CD14-positive monocyte (primary cell): ENCODE measurements around the gene LUZP2. TPM values are rescaled to one million over a fixed set of nuclear protein-coding genes. Genes with fewer than 3 reads are reported as not detected.

Source experiments
- DNase-seq, 3 donors: peaks; one replicate each; pipeline ENCODE4 v3.0.0-alpha.2; 2011 to 2022
- H2AFZ ChIP-seq: 2 replicates; pipeline ENCODE4 v1.6.0; 2012; ENCODE audit warnings: mild to moderate bottlenecking, low read depth, low read length, inconsistent platforms; ENCODE audit not compliant: insufficient read depth, poor library complexity, severe bottlenecking
- H3K27ac ChIP-seq, 2 donors: 1 replicate in 1 of 2; 2 replicates in 1 of 2; pipeline ENCODE4 v1.5.1; 2012 to 2013; ENCODE audit warnings: low read length in 2 of 2, control low read depth in 1 of 2, inconsistent platforms in 1 of 2, low read depth in 1 of 2, mild to moderate bottlenecking in 1 of 2
- H3K27me3 ChIP-seq, 2 donors: one replicate each; pipeline versions ENCODE4 v1.6.0 to v1.6.1; 2011 to 2013; ENCODE audit warnings: low read length in 2 of 2; ENCODE audit not compliant: control insufficient read depth in 2 of 2, insufficient read depth in 2 of 2
- H3K36me3 ChIP-seq, 2 donors: replicated peaks in 1 of 2; 1 replicate in 1 of 2; 2 replicates in 1 of 2; pipeline versions ENCODE4 v1.5.1 to v1.6.1; 2012 to 2013; ENCODE audit warnings: low read length in 2 of 2, control low read depth in 1 of 2, inconsistent platforms in 1 of 2, mild to moderate bottlenecking in 1 of 2; ENCODE audit not compliant: insufficient read depth in 2 of 2, control insufficient read depth in 1 of 2
- H3K4me1 ChIP-seq, 2 donors: 1 replicate in 1 of 2; 2 replicates in 1 of 2; pipeline versions ENCODE4 v1.5.1 to v1.6.1; 2012 to 2013; ENCODE audit warnings: low read length in 2 of 2, control low read depth in 1 of 2, inconsistent platforms in 1 of 2, mild to moderate bottlenecking in 1 of 2, moderate library complexity in 1 of 2; ENCODE audit not compliant: insufficient read depth in 2 of 2, control insufficient read depth in 1 of 2
- H3K4me2 ChIP-seq: replicated peaks from 2 replicates; pipeline ENCODE3; 2012; ENCODE audit warnings: low read length, moderate library complexity, mild to moderate bottlenecking; ENCODE audit not compliant: poor library complexity, severe bottlenecking; ENCODE audit errors: extremely low read depth
- H3K4me3 ChIP-seq, 3 experiments: fragments of 200-600 bp in 1 of 3; sonication (generic) in 1 of 3; replicated peaks in 1 of 3; 1 replicate in 2 of 3; 2 replicates in 1 of 3; pipeline ENCODE4 v1.5.1; 2011 to 2013; ENCODE audit warnings: low read length in 3 of 3, mild to moderate bottlenecking in 3 of 3, control low read depth in 2 of 3, low read depth in 2 of 3, inconsistent platforms in 1 of 3, moderate library complexity in 1 of 3
- H3K79me2 ChIP-seq: 2 replicates; pipeline ENCODE4 v1.6.0; 2012; ENCODE audit warnings: mild to moderate bottlenecking, control low read depth, inconsistent platforms, low read length, moderate library complexity; ENCODE audit not compliant: insufficient read depth
- H3K9ac ChIP-seq: 2 replicates; pipeline ENCODE4 v1.6.0; 2017; ENCODE audit warnings: low read length, mild to moderate bottlenecking; ENCODE audit not compliant: insufficient read depth, poor library complexity, severe bottlenecking
- H3K9me3 ChIP-seq, 2 donors: replicated peaks in 1 of 2; 1 replicate in 1 of 2; 2 replicates in 1 of 2; pipeline versions ENCODE4 v1.5.1 to v1.6.1; 2012 to 2013; ENCODE audit warnings: low read length in 2 of 2, control low read depth in 1 of 2; ENCODE audit not compliant: control insufficient read depth in 1 of 2, insufficient read depth in 1 of 2
- H4K20me1 ChIP-seq: 2 replicates; pipeline ENCODE4 v1.6.0; 2012; ENCODE audit warnings: mild to moderate bottlenecking, low read length, control low read depth, moderate library complexity; ENCODE audit not compliant: insufficient read depth
- H3K27ac Mint-ChIP-seq, 7 donors: one replicate each; pipeline ENCODE4 v1.8.0; 2020; ENCODE audit warnings: mild to moderate bottlenecking in 7 of 7, mixed read lengths in 7 of 7, moderate library complexity in 6 of 7, inconsistent platforms in 2 of 7
- H3K27me3 Mint-ChIP-seq, 3 donors: one replicate each; pipeline ENCODE4 v1.8.0; 2021 to 2022; ENCODE audit warnings: low read depth in 3 of 3, mild to moderate bottlenecking in 3 of 3, mixed read lengths in 3 of 3, moderate library complexity in 3 of 3, inconsistent platforms in 1 of 3
- H3K36me3 Mint-ChIP-seq, 2 donors: one replicate each; pipeline ENCODE4 v1.8.0; 2020; ENCODE audit warnings: mixed read lengths in 2 of 2, inconsistent platforms in 1 of 2, mild to moderate bottlenecking in 1 of 2
- H3K4me1 Mint-ChIP-seq: one replicate; pipeline ENCODE4 v1.8.0; 2020; ENCODE audit warnings: mild to moderate bottlenecking, mixed read lengths
- H3K4me3 Mint-ChIP-seq, 2 donors: one replicate each; pipeline ENCODE4 v1.8.0; 2020; ENCODE audit warnings: mild to moderate bottlenecking in 2 of 2, mixed read lengths in 2 of 2, moderate library complexity in 1 of 2
- H3K9me3 Mint-ChIP-seq, 7 donors: one replicate each; pipeline ENCODE4 v1.8.0; 2020 to 2022; ENCODE audit warnings: mixed read lengths in 7 of 7, mild to moderate bottlenecking in 6 of 7, moderate library complexity in 6 of 7, inconsistent platforms in 2 of 7
- WGBS: methylation state at CpG from one replicate; pipeline ENCODE4 v1.1.5; 2013; ENCODE audit warnings: missing lambda C conversion rate; ENCODE audit not compliant: insufficient coverage; 5-methylcytosine and 5-hydroxymethylcytosine counted together
- intact Hi-C, 2 donors: fragments of 100-400 bp; cut with micrococcal nuclease; formaldehyde crosslinking; loops; one replicate each; pipeline versions ENCODE4 v1.15.0 to v1.15.1; 2023
- polyA plus RNA-seq, 3 donors: library from polyadenylated mRNA; depleted of rRNA in 1 of 3; unstranded in 2 of 3; stranded (reverse) in 1 of 3; fragments of 300-500 nt in 2 of 3; fragments of >200 nt in 1 of 3; fragmentation: Illumina TruSeq in 2 of 3; gene quantifications; 1 replicate in 2 of 3; 2 replicates in 1 of 3; pipeline ENCODE4 v1.2.3, GENCODE V29; 2012 to 2021
- TF ChIP-seq, protein P1 (sequence below): fragments of 200-600 bp; IDR thresholded peaks from one replicate; pipeline ENCODE4 v1.8.0; 2022; ENCODE audit warnings: antibody characterized with exemption, mild to moderate bottlenecking

Gene LUZP2
- polyA plus RNA-seq, 3 donors = not detected

DNA sequence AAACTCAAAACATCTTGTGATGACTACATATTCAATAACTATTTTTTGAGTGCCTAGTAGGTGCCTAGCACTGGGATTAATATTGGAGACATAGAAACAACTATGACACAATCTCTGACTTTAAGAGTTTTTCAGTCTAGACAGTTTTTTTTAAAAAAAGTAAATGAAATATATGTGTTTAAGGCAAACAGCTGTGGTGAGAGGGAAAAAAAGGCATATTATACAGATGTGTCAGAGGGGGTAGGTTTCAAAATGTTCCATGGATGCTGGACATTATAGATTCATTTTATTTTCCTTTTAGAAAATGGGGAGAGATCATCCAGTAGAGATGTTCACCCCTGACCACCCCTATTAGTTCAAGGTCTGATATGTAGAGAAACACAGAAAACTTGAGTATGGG, 90.8 kb downstream of the LUZP2 start:
- no peak overlapping the region for H3K27ac Mint-ChIP-seq
- no peak for DNase-seq
- intact Hi-C loops = no loop called here
- Histone ChIP-seq H3K4me3 (no peak overlapping the region), H3K27ac (no peak overlapping the region), H2AFZ (no peak overlapping the region), H3K79me2 (no peaks in the 10 kb centered on the region), H4K20me1 (no peaks in the 10 kb centered on the region), H3K4me1 (no peaks in the 10 kb centered on the region), H3K4me2 (no peak overlapping the region), H3K36me3 (no peaks in the 10 kb centered on the region), H3K9me3 (no peaks in the 10 kb centered on the region), H3K27me3 (no peaks in the 10 kb centered on the region), H3K9ac (no peak overlapping the region)
- TF ChIP-seq, protein P1, sequence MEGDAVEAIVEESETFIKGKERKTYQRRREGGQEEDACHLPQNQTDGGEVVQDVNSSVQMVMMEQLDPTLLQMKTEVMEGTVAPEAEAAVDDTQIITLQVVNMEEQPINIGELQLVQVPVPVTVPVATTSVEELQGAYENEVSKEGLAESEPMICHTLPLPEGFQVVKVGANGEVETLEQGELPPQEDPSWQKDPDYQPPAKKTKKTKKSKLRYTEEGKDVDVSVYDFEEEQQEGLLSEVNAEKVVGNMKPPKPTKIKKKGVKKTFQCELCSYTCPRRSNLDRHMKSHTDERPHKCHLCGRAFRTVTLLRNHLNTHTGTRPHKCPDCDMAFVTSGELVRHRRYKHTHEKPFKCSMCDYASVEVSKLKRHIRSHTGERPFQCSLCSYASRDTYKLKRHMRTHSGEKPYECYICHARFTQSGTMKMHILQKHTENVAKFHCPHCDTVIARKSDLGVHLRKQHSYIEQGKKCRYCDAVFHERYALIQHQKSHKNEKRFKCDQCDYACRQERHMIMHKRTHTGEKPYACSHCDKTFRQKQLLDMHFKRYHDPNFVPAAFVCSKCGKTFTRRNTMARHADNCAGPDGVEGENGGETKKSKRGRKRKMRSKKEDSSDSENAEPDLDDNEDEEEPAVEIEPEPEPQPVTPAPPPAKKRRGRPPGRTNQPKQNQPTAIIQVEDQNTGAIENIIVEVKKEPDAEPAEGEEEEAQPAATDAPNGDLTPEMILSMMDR = no peak
- H3K4me3 Mint-ChIP-seq = no peak overlapping the region
- peaks cover 0 to 5% (median 0%) of the 10 kb centered on the region in 7 donors for H3K9me3 Mint-ChIP-seq
- peaks cover 0 to 2% (median 1%) of the 10 kb centered on the region in 3 donors for H3K27me3 Mint-ChIP-seq
- H3K4me1 Mint-ChIP-seq = no peaks in the 10 kb centered on the region
- H3K36me3 Mint-ChIP-seq = no peaks in the 10 kb centered on the region

GRCh38 chr11:24588081-24588480, 91.2 kb downstream of the LUZP2 start:
- no CpG with 5 or more reads among the region's 3 CpGs for WGBS
- Histone ChIP-seq H2AFZ (no peak overlapping the region), H3K27ac (no peak overlapping the region), H3K4me3 (no peak overlapping the region), H3K79me2 (no peaks in the 10 kb centered on the region), H3K36me3 (no peaks in the 10 kb centered on the region), H3K9me3 (no peaks in the 10 kb centered on the region), H3K4me2 (no peak overlapping the region), H4K20me1 (no peaks in the 10 kb centered on the region), H3K27me3 (no peaks in the 10 kb centered on the region), H3K9ac (no peak overlapping the region), H3K4me1 (no peaks in the 10 kb centered on the region)
- Mint-ChIP-seq H3K4me3 (no peak overlapping the region), H3K36me3 (no peaks in the 10 kb centered on the region), H3K27ac (no peak overlapping the region), H3K4me1 (no peaks in the 10 kb centered on the region), H3K27me3 (peaks cover 0 to 2% (median 1%) of the 10 kb centered on the region in 3 donors), H3K9me3 (peaks cover 0 to 5% (median 0%) of the 10 kb centered on the region in 7 donors)
- DNase-seq = no peak
- TF ChIP-seq, protein P1 = no peak
- intact Hi-C loops = no loop called here
